NCI-H1105 treated with DMSO at 0.1 percent for 48 hours (cell line): ENCODE results near the gene TBCA.

Experiments
- DNase-seq: peaks from one replicate; lab custom pipeline; 2025; lab: John Stamatoyannopoulos, UW

Gene TBCA, protein sequence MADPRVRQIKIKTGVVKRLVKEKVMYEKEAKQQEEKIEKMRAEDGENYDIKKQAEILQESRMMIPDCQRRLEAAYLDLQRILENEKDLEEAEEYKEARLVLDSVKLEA

DNA sequence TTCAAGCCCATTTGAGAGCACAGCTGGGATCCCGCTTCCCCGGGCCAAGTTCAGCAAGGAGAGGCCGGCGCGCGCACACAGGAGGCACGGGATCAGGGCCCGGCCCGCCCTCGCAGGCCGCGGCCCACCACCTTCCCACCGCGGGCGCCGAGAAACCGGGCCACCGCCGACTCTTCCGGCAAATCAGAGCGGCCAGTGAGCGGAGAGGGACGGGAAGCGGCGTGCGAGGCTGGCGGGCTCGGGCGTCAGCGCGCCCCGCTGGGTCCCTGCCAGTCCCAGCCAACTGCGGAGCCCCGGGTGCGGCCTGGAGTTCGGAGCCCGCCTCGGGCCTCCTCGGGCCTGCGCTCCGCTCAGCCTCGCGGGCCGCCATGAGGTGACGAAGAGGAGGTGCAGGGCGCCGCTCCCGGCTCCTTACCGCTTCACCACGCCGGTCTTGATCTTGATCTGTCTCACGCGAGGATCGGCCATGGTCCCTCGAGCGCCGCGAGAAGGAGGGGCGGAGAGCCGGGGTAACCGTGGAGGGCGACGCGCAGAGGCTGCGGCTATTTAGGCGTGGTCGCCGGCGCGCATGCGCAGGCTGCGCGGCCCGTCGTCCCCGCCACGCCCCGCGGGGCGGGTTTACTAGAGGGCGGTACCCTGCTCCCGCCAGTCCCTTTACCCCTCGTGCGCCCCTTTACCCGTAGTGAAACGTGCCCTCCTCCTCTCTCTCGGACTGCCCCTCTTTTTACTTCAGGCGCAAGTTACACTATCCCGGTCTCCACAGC, at the start of gene TBCA:
TBCA (minus strand) TSS at position 550 of the 764 bp plus-strand sequence; CDS start at position 468, 82 bp downstream.
- DNase-seq = peak; percentile 80

DNA sequence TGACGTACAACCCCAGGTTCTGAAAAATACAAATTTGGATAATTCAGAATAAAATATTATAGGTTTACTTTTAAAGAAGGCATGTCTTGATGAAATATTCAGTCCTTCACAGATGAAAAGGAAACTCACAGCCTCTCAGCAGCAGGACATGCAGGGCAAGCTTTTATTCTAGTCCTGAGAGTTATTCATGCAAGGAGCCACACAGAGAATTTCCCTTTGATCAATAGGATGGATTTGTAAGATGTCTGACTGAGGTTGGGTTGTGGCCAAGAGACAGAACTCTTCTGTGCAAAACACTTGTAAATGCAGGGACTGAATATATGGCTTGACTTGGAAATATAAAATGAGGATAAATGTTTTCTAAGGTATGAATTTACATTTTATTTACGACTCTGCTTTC, 48.8 kb upstream of the TBCA start:
- DNase-seq = no peak

DNA sequence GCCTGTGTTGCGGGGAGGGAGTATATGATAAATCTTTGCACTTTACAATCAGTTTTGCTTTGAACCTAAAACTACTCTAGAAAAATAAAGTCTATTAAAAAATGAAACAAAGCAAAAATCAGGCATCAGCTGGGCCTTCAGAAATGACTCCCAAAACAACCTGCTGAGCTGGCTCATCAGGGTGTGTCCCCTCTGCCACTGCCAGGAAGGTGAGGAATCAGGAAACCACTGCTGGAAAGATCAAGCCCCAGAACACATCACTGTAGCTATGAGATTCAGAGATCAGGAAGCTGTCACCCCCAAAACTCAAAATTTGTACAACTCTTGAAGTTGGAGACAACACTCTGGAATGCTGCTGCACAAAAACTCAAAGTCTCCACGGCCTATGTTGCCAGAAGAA, 40.5 kb upstream of the TBCA start:
- no peak for DNase-seq

DNA sequence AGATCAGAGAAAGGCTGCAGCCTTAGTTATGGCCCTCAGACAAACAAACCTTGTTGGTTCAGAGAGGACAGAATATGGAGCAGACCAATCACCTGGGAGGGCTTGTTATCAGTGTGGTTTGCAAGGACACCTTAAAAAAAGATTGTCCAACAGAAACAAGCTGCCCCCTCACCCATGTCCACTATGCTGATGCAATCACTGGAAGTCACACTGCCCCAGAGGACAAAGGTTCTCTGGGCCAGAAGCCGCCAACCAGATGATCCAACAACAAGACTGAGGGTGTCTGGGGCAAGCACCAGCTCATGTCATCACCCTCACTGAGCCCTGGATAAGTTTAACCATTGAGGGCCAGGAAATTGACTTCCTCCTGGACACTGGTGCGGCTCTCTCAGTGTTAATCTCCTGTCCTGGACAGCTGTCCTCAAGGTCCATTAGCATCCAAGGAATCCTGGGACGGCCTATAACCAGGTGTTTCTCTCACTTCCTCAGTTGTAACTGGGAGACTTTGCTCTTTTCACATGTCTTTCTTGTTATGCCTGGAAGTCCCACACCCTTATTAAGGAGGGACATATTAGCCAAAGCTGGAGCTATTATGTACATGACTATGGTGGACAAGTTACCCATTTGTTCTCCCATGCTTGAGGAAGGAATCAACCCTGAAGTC, 36.9 kb upstream of the TBCA start:
- no peak for DNase-seq

DNA sequence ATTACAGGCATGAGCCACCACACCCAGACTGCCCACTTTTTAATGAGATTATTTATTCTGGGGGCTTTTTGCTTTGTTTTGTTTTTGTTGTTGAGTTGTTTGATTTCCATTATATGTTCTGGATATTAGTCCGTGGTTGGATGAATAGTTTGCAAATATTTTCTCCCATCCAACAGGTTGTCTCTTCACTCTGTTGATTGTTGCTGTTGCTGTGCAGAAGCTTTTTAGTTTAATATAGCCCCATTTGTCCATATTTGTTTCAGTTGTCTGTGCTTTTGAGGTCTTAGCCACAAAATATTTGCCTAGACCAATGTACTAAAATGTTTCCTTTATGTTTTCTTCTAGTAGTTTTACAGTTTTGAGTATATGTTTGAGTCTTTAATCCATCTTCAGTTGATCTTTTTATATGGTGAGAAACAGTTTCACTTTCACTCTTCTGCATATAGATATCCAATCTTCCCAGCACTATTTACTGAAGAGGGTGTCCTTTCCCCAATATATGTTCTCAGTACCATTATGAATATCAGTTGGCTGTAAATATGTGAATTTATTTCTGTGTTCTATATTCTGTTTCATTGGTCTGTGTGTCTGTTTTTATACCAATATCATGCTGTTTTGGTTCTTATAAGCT, 30.2 kb upstream of the TBCA start:
- DNase-seq = no peak

DNA sequence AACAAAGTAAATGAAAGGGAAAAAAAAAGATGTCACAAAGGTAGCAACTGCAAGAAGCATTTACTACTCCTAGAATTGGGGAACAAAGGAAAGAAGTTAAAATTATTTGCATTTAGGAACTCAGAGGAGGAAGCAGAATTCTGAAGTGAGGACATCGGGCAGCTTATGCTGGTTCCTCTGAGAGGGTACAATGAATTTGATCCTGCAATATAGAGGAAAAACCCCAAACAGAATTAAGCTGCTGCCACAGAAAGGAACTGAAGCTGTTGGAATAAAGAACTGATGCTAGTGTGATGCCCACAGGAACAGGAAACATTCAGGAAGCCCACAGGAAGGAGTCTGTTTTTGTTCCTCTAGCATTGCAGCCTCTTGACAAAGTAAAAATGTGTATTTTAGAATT, 22.3 kb upstream of the TBCA start:
- DNase-seq = no peak

DNA sequence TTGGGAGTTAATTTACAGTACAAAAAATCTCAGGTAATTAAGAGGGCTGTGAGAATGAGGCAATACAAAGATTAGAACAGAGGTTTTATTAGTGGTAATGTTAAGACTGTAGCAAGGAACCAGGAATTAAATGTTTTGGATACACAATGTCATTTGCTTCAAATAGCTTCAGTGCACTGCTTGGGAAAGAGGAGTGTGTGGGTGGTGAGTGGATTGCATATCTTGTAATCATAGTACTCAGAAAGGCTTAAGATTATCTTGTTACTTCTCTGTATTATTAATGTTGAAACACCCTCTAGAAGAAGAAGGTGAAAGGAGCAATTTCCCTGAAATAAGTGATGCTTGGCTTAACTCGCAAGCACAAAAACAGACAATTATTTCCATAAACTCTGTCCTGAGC, 21.0 kb upstream of the TBCA start:
- no peak for DNase-seq

DNA sequence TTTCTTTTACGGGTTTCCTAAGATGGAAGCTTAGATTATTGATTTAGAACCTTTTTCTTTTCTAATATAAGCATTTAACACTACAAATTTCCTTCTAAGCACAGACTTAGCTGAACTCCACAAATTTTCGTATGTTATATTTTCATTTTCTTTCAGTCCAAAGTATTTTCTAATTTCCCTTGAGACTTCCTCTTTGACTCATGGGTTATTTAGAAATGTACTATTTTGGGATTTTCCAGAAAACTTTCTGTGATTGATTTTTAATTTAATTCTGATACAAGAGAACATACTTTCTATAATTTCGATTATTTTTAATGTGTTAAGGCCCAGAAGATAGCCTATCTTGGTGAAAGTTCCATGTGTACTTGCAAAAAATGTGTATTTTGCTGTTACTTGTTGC, 19.7 kb upstream of the TBCA start:
- no peak for DNase-seq

DNA sequence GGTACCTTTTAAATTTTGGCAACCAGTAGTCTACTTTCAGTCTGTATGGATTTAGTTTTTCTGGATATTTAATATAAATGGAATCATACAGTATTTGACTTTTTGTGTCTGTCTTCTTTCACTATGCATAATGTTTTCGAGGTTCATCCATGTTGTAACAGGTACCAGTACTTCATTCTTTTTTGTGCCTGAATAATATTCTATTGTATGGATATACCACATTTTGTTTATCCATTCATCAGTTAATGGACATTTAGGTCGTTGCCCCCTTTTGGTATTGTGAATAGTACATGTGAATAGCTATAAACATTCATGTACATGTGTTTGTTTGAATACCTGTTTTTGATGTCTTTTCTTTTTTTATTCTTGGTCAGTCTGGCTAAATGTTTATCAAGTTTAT, 19.1 kb upstream of the TBCA start:
- no peak for DNase-seq

DNA sequence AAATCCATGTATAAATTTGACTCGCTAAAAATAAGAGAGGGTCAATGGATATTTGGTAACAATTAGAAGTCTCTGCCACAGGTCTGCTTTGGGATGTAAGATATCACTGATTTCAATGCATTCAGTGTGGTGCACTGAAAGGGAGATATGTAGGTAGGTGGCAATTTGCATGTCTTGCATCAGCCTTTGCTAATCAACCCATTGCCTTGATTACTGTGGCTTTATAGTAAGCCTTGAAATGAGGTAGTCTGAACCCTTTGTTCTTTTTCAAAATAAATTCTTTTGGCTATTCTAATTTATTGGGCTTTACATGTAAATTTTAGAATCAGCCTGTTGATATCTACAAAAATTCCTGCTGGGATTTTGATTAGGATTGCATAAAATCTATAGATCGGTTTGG, 15.8 kb upstream of the TBCA start:
- DNase-seq = no peak

DNA sequence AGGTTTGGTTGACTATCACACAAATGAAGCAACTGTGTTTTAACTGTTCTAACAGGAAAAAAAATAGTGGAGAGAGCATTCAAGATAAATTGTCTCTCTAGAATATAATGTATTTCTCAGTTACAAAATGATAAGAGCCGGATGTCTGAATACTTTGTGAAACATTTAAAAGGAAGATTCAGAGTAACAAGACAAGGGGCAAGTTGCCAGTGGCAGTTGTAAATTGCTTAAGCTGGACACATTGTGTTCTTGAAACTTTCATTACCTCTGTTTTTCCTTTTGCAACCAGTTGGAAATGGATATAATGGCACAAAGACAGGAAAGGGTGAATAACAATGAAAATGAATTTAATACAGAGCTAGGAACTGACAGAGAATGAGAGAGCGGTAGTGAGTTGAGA, 15.2 kb upstream of the TBCA start:
- DNase-seq = no peak

DNA sequence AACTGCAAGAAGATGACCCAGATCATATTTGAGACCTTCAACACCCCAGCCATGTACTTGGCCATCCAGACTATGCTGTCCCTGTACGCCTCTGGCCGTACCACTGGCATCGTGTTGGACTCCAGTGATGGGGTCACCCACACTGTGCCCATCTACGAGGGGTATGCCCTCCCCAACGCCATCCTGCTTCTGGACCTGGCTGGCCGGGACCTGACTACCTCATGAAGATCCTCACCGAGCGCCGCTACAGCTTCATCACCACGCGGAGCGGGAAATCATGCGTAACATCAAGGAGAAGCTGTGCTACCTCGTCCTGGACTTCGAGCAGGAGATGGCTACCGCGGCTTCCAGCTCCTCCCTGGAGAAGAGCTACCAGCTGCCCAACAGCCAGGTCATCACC, 9.1 kb upstream of the TBCA start:
- no peak for DNase-seq

DNA sequence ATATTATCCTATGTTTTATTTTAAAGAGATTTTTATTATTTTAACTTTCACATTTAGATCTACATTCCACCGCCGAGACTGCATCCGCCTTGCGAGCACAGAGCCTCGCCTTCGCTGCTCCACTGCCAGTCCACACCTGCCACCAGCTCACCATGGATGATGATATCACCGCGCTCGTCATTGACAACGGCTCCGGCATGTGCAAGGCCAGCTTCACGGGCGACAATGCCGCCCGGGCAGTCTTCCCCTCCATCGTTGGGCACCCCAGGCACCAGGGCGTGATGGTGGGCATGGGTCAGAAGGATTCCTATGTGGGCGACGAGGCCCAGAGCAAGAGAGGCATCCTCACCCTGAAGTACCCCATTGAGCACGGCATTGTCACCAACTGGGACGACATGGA, 8.6 kb upstream of the TBCA start:
- DNase-seq = no peak

DNA sequence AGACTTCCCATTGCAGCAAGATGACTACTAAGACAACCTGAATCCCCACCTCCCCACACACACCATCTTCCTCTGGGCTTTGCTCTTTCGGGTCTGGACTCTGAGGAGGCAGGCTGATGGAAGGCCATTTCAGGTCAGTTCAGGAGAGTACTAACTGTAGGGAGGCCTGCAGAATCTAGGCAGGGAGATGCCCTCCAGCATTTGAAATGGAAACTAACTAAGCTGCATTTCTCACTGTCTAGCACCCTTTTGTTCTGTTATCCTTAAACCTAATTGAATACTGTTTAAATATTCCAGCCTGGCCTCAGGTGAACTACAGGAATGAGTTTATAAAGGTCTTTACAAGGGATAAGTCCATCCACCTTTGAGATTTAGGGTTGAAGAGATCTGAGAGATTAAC, 4.9 kb upstream of the TBCA start:
- DNase-seq = no peak

DNA sequence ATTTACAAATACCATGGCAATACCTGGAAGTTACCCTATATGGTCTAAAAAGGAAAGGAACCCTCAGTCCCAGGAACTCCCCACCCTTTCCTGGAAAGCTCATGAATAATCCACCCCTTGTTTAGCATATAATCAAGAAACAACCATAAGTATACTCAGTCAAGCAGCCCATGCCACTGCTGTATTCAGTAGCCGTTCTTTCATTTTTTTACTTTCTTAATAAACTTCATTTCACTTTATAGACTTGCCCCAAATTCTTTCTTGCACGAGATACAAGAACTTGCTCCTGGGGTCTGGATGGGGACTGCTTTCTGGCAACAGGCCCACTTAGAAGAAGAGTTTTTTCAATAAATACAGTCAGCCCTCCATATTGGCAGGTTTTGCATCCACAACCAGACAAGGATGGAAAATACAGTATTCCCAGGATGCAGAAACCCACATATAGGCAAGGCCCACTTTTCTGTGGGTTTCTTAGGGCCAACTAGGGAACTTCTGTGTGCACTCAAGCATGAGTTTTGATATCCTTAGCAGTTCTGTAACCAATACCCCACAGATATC, 2.8 kb upstream of the TBCA start:
- DNase-seq = no peak

DNA sequence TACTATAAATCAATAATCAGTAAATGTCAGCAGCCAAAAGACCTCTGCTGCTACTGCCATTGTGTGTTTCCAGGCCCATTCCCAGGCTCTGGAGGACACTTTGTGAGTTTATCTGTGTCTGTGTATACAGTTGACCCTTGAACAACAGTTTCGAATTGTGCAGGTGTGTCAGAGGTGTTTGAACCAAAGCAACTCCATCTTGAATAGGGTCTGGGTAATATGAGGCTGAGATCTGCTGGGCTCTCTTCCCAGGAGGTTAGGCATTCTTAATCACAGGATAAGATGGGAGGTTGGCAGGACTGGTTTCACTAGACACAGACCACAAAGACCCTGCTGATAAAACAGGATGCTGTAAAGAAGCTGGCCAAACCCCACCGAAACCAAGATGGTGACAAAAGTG, 2.3 kb upstream of the TBCA start:
- DNase-seq = no peak

DNA sequence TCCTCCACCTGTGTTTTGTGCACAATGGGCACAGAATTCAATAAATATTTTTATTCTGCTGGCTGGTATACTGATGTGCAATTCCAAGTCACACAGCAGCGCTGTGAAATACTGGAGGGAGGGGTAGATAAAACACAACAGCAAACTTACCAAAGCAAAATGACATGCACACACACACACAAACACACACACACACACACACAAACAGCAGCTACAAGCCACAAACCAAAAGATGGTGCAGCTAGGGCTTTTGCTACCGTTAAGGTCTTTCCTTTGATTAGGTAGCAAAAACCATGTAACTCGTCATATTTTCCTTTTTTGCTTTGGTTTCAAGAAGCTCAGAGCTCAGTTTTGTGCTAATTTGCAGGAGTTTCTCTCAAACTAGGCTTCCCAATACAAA, 1.8 kb upstream of the TBCA start:
- DNase-seq = no peak

DNA sequence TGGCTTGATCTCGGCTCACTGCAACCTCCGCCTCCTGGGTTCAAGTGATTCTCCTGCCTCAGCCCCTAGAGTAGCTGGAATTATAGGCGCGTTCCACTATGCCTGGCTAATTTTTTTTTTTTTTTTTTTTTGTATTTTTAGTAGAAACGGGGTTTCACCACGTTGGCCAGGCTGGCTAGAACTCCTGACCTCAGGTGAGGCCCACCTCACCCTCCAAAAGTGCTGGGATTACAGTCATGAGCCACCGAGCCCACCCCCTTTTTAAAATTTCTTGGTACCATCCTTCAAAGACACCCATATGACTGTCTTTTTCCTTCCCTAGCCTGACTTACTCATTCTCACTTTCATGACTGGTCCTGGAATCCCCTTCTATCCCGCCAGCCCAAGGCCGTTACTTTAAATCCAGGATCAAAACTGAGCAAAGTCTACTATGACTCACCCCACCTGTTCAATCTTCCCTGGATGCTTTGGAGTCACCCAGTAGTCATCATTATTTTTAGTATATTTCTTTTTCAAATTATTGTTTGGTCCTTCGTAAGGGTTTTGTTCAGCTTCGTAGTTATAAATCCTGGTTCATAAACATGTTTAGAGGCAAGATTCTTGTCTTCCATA, 1.2 kb upstream of the TBCA start:
- no peak for DNase-seq

DNA sequence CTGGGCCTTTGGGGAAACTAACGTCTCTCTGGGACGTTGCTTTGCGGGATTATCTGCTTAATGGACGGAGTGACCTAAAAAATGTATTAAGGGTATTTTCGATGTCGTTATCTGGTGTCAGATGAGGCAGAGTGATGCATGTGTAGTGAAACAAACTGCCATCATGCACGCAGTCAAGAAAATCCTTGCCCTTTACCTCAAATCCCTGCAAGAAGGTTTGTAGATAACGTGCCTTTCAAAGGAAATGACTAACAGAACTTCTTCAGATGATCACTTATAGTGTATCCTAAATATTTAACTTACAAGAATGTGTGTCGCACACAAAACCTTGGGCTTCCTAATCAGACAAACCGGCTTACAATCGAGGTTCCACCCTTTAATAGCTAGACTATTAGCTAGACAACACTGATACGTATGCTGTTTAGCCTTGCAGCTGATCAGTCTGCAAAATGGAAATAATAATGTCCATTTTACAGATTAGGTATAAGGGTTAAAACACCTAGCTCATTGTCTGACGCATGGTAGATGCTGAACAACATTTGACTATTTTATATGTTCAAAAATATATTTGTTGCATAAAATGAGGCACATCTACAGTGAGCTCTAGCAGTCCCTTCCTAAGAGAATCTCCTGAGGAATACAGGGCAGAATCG, 541 bp upstream of the TBCA start:
- DNase-seq = no peak

DNA sequence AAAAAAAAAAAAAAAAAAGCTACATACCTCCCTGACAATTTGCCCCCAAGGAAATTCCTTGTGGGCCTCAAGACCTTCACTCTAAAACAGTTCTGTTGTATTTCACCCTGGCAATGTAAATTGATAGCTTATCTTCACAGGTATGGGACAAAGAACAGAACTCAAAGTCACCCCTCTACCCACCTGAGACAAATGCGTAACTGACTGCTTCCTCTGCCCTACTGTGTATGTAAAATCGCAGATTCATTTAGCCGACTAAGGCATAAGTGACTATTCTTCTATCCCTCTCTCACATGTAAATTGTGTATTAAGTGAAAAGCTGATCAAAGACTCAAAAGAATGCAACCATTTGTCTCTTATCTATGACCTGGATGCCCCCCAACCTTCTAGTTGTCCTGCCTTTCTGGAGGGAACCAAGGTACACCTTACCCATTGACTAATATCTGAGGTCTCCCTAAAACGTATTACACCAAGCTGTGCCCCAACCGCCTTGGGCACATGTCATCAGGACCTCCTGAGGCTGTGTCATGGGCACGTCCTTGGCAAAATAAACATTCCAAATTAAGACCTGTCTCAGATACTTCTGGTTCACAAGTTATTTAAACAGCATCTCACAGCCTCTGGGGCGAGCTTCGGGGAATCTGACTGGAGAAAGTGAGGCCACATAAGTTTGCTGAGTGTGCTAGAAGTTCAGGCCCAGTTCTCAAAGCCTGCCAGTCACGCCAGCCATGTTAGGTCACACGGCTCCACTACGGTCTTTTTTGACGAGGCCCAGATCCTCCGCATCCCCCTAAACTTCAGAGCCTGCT, 954 bp downstream of the TBCA start:
- no peak for DNase-seq

DNA sequence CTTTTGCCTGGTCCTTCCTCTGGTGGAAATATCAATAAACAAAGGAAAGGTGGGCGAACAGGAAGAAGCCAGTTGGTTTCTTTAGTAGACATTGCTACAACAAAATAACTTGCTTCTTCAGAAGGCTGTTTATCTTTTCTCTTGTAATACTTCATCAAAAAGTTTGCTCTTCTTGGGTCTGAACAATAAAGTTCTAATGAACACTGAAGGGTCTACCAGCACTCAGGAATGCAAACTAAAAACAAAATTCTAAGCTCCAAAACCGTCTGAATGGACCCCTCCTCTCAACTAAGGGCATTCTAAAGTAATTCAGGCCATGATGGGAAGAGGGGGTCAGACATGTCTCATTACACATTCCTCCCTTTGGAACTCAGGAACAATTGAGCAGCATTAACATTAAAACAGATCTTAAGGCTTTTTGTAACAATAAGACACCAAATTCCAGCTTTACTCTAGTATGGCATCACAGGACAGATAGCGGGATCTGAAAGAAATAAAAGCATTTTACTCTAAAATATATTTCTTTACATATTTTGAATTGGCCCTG, 2.3 kb downstream of the TBCA start:
- DNase-seq = no peak
